ENCODE results near the gene SIGLEC11. TPM values are rescaled to one million over a fixed set of nuclear protein-coding genes. Genes with fewer than 3 reads are reported as not detected.
"Not testable (repeated sequence)": the region's sequence is repeated elsewhere in the genome, so short reads cannot be mapped to it uniquely, and the experiment has no call there.

The SIGLEC11 gene
- total and polyA plus RNA-seq, 12 donors, result 11.2 to 180 (median 50.5) TPM

DNA sequence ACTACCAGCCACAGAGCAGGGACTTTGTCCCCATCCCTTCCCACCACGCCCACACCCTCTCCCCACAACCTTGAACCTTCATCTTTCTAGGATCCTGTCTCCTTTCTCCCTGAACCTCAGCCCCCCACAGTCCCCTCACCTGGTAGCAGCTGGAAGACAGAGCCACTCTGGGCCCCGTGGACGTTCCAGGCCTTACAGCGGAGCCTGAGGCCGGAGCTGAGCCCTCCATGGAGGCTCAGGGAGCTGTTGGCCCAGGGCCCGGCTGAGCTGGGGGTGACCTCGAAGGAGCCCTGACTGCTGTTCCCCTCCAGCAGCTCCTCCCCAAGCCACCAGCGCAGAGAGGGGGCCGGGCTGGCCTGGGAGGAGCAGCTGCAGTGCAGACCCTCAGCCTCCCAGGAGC, 2.8 kb downstream of the SIGLEC11 start:
- H3K27me3 ChIP-seq; H3K36me3 ChIP-seq (replicated peaks in 1 of 2); H3K9me3 ChIP-seq (replicated peaks in 1 of 3); intact Hi-C loops (cut with DNase I): not testable (repeated sequence)
- Histone ChIP-seq H3K4me1 (replicated peaks in 1 of 2) (peaks cover 33 to 47% of the 10 kb centered on the region in 2 donors), H3K27ac (peak overlapping the region in 4 of 5 donors; percentile 4 to 91 (median 78)), H3K4me3 (peak overlapping the region in 2 of 4 donors; percentile 5 to 53)
- whole genome bisulfite sequencing, 4 donors, result 26 to 35% (median 30%) methylated on average over 5 to 9 of the region's 9 CpGs
- peak in 1 of 2 donors; percentile 3 for TF ChIP-seq POLR2A (IDR thresholded peaks at IDR 0.05)
- peak in 1 of 7 donors; percentile 38 for DNase-seq

GRCh38 chr19:49957262-49957915, 3.6 kb downstream of the SIGLEC11 start:
- Histone ChIP-seq H3K27me3 (no peaks in the 10 kb centered on the region), H3K9me3 (replicated peaks in 1 of 3) (no peaks in the 10 kb centered on the region), H3K4me1 (replicated peaks in 1 of 2) (peaks cover 39 to 55% of the 10 kb centered on the region in 2 donors), H3K27ac (peak overlapping the region; percentile 39 to 91 (median 70)), H3K4me3 (peak overlapping the region in 3 of 4 donors; percentile 5 to 53 (median 23)), H3K36me3 (replicated peaks in 1 of 2) (no peaks in the 10 kb centered on the region)
- 36 to 54% (median 43%) methylated on average over 10 of the region's 10 CpGs for WGBS, 4 donors
- TF ChIP-seq POLR2A (IDR thresholded peaks at IDR 0.05), result peak in 1 of 2 donors; percentile 1
- TF ChIP-seq, protein P1, sequence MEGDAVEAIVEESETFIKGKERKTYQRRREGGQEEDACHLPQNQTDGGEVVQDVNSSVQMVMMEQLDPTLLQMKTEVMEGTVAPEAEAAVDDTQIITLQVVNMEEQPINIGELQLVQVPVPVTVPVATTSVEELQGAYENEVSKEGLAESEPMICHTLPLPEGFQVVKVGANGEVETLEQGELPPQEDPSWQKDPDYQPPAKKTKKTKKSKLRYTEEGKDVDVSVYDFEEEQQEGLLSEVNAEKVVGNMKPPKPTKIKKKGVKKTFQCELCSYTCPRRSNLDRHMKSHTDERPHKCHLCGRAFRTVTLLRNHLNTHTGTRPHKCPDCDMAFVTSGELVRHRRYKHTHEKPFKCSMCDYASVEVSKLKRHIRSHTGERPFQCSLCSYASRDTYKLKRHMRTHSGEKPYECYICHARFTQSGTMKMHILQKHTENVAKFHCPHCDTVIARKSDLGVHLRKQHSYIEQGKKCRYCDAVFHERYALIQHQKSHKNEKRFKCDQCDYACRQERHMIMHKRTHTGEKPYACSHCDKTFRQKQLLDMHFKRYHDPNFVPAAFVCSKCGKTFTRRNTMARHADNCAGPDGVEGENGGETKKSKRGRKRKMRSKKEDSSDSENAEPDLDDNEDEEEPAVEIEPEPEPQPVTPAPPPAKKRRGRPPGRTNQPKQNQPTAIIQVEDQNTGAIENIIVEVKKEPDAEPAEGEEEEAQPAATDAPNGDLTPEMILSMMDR (IDR thresholded peaks at IDR 0.05), result no peak
- DNase-seq, result peak in 2 of 7 donors; percentile 38 to 41
- intact Hi-C loops (cut with DNase I), result no loop called here

- Histone ChIP-seq H3K36me3 (replicated peaks in 1 of 2) (no peaks in the 10 kb centered on the region), H3K4me3 (peak overlapping the region in 1 of 4 donors; percentile 53), H3K27ac (peak overlapping the region; percentile 50 to 91 (median 85)), H3K27me3 (no peaks in the 10 kb centered on the region), H3K9me3 (replicated peaks in 1 of 3) (no peaks in the 10 kb centered on the region), H3K4me1 (replicated peaks in 1 of 2) (peaks cover 50 to 68% of the 10 kb centered on the region in 2 donors)
- intact Hi-C loops (cut with DNase I), result no loop called here
- peak in 1 of 2 donors; percentile 23 for TF ChIP-seq POLR2A (IDR thresholded peaks at IDR 0.05)
- TF ChIP-seq, protein P1 (IDR thresholded peaks at IDR 0.05), result no peak
- WGBS, 4 donors, result 29 to 41% (median 34%) methylated on average over 9 of the region's 9 CpGs
- peak in 2 of 7 donors; percentile 16 to 28 for DNase-seq
Observed at GRCh38 chr19:49956115-49956495, 4.9 kb downstream of the SIGLEC11 start.

DNA sequence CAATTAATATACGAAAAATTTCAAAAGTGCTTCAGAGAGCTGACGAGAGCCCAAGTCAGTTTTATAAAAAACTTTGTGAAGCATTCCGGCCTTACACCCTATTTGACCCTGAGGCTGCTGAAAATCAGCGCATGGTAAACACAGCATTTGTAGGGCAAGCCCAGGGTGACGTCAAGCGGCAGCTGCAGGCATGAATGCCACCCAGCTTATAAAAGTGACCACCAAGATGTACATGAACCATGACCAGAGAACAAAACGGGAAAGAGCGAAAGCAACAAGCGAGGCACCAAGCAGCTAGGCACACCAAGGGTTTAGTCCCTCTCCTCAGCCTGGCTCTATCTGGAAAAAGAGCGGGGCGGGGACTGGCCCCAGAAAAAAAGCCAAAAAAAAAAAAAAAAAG, 6.0 kb downstream of the SIGLEC11 start:
- Histone ChIP-seq H3K36me3 (replicated peaks in 1 of 2) (peaks cover 0 to 5% of the 10 kb centered on the region in 2 donors), H3K4me1 (replicated peaks in 1 of 2) (peaks cover 50 to 72% of the 10 kb centered on the region in 2 donors), H3K4me3 (peak overlapping the region in 1 of 4 donors; percentile 53), H3K27ac (peak overlapping the region; percentile 50 to 91 (median 85)), H3K27me3 (no peaks in the 10 kb centered on the region), H3K9me3 (replicated peaks in 1 of 3) (no peaks in the 10 kb centered on the region)
- DNase-seq, result peak in 6 of 7 donors; percentile 42 to 75 (median 70)
- TF ChIP-seq POLR2A (IDR thresholded peaks at IDR 0.05), result peak in 1 of 2 donors; percentile 24
- TF ChIP-seq, protein P1 (IDR thresholded peaks at IDR 0.05), result no peak
- WGBS, 4 donors, result 23 to 26% (median 24%) methylated on average over 11 of the region's 11 CpGs
- intact Hi-C loops (cut with DNase I), result no loop called here

Data from adrenal gland (tissue), 12 donors.